ENCODE measurements around the gene SEC61B. TPM values are rescaled to one million over a fixed set of nuclear protein-coding genes. Genes with fewer than 3 reads are reported as not detected.

SEC61B gene
- total RNA-seq, 1 experiment from 2014 or later: 167 TPM

- TF ChIP-seq STAT6 (CRISPR knock-in tag; conservative IDR thresholded peaks at IDR 0.05; ENCODE audit: low read depth) (no peak), TEAD4 (CRISPR knock-in tag; IDR thresholded peaks at IDR 0.05) (no peak), PREB (CRISPR knock-in tag; IDR thresholded peaks at IDR 0.05; ENCODE audit: borderline replicate concordance) (peak; percentile 23), GRHL2 (CRISPR knock-in tag; IDR thresholded peaks at IDR 0.05; ENCODE audit: insufficient replicate concordance, severe bottlenecking) (no peak), FOXK1 (CRISPR knock-in tag; IDR thresholded peaks at IDR 0.05) (peak; percentile 75), MLX (CRISPR knock-in tag; IDR thresholded peaks at IDR 0.05) (no peak), ATF2 (CRISPR knock-in tag; IDR thresholded peaks at IDR 0.05; ENCODE audit: borderline replicate concordance, low read depth) (no peak), ZBTB21 (CRISPR knock-in tag; IDR thresholded peaks at IDR 0.05; ENCODE audit: borderline replicate concordance) (no peak), RORB (CRISPR knock-in tag; IDR thresholded peaks at IDR 0.05) (no peak), CREB1 (CRISPR knock-in tag; IDR thresholded peaks at IDR 0.05) (no peak), TP53 (CRISPR knock-in tag; IDR thresholded peaks at IDR 0.05) (no peak), SOX15 (CRISPR knock-in tag; IDR thresholded peaks at IDR 0.05) (no peak), FOXJ3 (CRISPR knock-in tag; IDR thresholded peaks at IDR 0.05; ENCODE audit: borderline replicate concordance) (no peak), NR1H2 (CRISPR knock-in tag; IDR thresholded peaks at IDR 0.05) (no peak), KAT7 (CRISPR knock-in tag; IDR thresholded peaks at IDR 0.05; ENCODE audit: borderline replicate concordance) (no peak; the same call in none of the 2 replicates), ZBTB43 (CRISPR knock-in tag; IDR thresholded peaks at IDR 0.05) (no peak), USF1 (CRISPR knock-in tag; IDR thresholded peaks at IDR 0.05) (no peak; the same call in 1 of the 2 replicates)
- TF ChIP-seq, protein P1, sequence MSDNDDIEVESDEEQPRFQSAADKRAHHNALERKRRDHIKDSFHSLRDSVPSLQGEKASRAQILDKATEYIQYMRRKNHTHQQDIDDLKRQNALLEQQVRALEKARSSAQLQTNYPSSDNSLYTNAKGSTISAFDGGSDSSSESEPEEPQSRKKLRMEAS (CRISPR knock-in tag; IDR thresholded peaks at IDR 0.05): peak; percentile 70
- TF ChIP-seq, protein P2, sequence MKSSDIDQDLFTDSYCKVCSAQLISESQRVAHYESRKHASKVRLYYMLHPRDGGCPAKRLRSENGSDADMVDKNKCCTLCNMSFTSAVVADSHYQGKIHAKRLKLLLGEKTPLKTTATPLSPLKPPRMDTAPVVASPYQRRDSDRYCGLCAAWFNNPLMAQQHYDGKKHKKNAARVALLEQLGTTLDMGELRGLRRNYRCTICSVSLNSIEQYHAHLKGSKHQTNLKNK (CRISPR knock-in tag; IDR thresholded peaks at IDR 0.05): no peak
- TF ChIP-seq, protein P3, sequence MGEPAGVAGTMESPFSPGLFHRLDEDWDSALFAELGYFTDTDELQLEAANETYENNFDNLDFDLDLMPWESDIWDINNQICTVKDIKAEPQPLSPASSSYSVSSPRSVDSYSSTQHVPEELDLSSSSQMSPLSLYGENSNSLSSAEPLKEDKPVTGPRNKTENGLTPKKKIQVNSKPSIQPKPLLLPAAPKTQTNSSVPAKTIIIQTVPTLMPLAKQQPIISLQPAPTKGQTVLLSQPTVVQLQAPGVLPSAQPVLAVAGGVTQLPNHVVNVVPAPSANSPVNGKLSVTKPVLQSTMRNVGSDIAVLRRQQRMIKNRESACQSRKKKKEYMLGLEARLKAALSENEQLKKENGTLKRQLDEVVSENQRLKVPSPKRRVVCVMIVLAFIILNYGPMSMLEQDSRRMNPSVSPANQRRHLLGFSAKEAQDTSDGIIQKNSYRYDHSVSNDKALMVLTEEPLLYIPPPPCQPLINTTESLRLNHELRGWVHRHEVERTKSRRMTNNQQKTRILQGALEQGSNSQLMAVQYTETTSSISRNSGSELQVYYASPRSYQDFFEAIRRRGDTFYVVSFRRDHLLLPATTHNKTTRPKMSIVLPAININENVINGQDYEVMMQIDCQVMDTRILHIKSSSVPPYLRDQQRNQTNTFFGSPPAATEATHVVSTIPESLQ (CRISPR knock-in tag; IDR thresholded peaks at IDR 0.05): no peak
- TF ChIP-seq, protein P4, sequence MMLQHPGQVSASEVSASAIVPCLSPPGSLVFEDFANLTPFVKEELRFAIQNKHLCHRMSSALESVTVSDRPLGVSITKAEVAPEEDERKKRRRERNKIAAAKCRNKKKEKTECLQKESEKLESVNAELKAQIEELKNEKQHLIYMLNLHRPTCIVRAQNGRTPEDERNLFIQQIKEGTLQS (CRISPR knock-in tag; conservative IDR thresholded peaks at IDR 0.05): no peak
- TF ChIP-seq, protein P5, sequence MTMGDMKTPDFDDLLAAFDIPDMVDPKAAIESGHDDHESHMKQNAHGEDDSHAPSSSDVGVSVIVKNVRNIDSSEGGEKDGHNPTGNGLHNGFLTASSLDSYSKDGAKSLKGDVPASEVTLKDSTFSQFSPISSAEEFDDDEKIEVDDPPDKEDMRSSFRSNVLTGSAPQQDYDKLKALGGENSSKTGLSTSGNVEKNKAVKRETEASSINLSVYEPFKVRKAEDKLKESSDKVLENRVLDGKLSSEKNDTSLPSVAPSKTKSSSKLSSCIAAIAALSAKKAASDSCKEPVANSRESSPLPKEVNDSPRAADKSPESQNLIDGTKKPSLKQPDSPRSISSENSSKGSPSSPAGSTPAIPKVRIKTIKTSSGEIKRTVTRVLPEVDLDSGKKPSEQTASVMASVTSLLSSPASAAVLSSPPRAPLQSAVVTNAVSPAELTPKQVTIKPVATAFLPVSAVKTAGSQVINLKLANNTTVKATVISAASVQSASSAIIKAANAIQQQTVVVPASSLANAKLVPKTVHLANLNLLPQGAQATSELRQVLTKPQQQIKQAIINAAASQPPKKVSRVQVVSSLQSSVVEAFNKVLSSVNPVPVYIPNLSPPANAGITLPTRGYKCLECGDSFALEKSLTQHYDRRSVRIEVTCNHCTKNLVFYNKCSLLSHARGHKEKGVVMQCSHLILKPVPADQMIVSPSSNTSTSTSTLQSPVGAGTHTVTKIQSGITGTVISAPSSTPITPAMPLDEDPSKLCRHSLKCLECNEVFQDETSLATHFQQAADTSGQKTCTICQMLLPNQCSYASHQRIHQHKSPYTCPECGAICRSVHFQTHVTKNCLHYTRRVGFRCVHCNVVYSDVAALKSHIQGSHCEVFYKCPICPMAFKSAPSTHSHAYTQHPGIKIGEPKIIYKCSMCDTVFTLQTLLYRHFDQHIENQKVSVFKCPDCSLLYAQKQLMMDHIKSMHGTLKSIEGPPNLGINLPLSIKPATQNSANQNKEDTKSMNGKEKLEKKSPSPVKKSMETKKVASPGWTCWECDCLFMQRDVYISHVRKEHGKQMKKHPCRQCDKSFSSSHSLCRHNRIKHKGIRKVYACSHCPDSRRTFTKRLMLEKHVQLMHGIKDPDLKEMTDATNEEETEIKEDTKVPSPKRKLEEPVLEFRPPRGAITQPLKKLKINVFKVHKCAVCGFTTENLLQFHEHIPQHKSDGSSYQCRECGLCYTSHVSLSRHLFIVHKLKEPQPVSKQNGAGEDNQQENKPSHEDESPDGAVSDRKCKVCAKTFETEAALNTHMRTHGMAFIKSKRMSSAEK (CRISPR knock-in tag; IDR thresholded peaks at IDR 0.05; ENCODE audit: borderline replicate concordance): no peak
Observed at GRCh38 chr9:99221621-99222415, at the start of gene SEC61B, which contains the start of gene ALG2 (continued).

Measured in WTC11 (cell line).